GM10266 (cell line): Measurements from ENCODE around the gene MGAT3.
A peak's percentile ranks its signal among the peaks of the same experiment; 100 is the strongest.

Experiments used
- DNase-seq: peaks from one replicate; pipeline ENCODE4 v3.0.0; 2012; ENCODE audit errors: extremely low spot score
- CTCF ChIP-seq: IDR thresholded peaks from 2 replicates; pipeline ENCODE4 v1.5.1; 2012; ENCODE audit warnings: mild to moderate bottlenecking, low read depth; ENCODE audit not compliant: control insufficient read depth, insufficient read depth; ENCODE audit errors: missing control alignments

MGAT3 gene

DNA sequence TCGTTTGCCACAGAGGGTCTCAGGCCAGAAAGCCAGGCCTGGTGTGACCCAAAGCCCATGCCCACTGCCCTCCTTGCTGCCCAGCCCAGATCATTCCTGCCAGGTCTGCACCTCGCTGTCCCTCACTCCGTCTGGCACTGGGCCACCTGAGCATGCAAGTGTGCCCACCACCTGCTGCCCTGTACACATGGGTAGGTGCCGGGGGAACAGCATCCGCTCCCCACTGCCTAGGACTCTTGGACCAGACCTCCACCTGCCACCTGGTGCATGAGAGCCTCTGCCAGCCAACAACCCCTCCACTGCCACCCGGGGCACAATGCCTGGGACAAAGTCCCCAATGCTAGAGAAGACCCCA lies 12.5 kb downstream of the MGAT3 start:
- TF ChIP-seq CTCF, result no peak
- DNase-seq, result no peak

GRCh38 chr22:39469681-39470450 lies 13.1 kb downstream of the MGAT3 start:
- TF ChIP-seq CTCF, result no peak
- DNase-seq, result no peak

DNA sequence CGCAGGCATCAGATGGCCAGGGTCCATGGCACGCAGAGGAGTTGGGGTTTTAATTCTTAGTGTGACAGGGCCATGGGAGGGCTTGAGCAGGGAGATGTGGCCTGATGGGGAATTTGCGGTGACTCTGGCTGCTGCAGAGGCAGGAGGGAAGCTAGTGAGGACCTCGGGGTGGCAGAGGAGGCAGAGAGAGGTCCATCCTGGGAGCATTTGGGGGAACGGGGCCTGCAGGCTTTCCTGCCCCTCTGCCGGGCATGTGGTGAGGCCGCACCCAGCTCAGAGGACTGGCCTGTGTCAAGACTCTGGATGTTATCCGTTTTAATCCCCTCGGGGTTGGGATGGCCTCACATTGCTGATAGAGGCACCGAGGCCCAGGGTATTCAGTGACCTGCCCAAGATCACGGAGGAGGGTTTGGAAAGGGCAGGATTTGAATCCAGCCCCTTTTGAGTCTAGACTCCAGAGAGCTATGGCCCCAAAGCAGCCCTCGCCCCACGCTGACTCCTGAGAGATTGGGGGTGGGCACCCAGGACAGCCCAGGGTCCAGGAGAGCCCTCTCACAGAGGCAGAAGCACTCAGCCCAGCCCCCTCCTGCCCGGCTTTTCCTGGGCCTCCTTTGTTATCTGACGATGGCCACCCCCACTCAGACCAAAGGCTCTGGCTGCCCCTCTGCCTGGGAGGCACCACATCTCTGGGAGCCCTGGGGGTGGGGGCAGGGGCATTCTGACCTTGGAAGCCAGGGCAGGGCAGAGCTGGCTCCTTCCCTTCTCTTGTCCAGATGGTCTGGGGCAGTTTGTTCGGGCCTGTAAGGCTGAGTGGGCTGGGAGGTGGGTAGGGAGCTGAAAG lies 13.9 kb downstream of the MGAT3 start:
- DNase-seq, result no peak
- no peak for TF ChIP-seq CTCF

DNA sequence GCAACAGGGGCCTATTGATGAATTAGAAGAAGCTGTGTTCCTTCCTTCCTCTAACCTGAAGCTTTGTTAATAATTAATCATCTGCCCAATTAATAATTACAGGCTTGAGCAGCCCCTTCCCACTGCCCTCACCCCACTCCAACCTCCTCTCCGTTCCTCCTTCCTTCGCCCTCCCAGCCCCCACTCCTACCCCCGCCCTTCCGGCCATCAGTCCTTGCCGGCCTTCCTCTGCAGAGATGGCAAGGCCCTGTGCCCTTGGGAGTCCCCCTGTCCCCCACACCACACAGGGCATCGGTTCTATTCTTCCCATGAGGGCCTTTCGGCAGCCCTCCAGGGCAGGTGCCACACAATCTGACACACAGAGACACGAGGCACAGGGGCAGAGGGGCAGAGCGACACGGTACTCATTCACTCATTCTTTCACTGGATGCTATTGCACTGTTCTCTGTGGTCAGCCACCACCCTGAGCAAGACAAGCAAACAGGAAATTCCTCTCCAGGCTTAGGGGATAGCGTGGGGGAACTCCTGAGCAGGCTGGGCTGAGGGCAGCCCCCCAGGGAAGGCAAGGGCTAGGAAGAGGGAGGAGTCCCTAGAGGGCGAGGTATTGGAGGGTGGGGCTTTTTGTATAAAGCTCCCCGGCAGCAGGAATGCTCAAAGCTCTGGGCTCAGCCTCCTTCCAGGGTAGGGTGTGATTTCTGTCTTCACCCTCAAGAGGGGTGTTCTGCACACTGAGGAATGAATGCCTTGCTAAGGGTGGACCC lies 14.7 kb downstream of the MGAT3 start:
- peak; percentile 69 for DNase-seq
- TF ChIP-seq CTCF, result no peak

GRCh38 chr22:39472570-39473556 lies 16.1 kb downstream of the MGAT3 start:
- TF ChIP-seq CTCF, result no peak
- no peak for DNase-seq

GRCh38 chr22:39473851-39474250 lies 17.0 kb downstream of the MGAT3 start:
- no peak for DNase-seq
- no peak for TF ChIP-seq CTCF
